T-helper 9 cell (primary cell): ENCODE results near the gene RNF34.

Experiments used
- DNase-seq: peaks from one replicate; pipeline ENCODE4 v3.0.0-alpha.2; 2020

The RNF34 gene

GRCh38 chr12:121468499-121468801, 68.5 kb downstream of the RNF34 start:
- no peak for DNase-seq

- no peak for DNase-seq
Observed at GRCh38 chr12:121470751-121471150, 70.8 kb downstream of the RNF34 start.

- no peak for DNase-seq
Observed at GRCh38 chr12:121472150-121472905, 72.4 kb downstream of the RNF34 start.
